HepG2 (cell line): ENCODE data around the gene GPX5. TPM values are rescaled to one million over a fixed set of nuclear protein-coding genes. Genes with fewer than 3 reads are reported as not detected.

Experiments used
- DR1 ChIP-seq: sonication (generic); formaldehyde crosslinking; IDR thresholded peaks from 2 replicates; pipeline ENCODE4 v1.8.0; 2021; ENCODE audit warnings: mild to moderate bottlenecking, missing genetic modification reagents, inconsistent platforms
- E2F1 ChIP-seq: sonication (generic); formaldehyde crosslinking; IDR thresholded peaks from 2 replicates; pipeline ENCODE4 v1.5.0; 2020; ENCODE audit warnings: missing genetic modification reagents
- FOSL2 ChIP-seq: sonication (generic); formaldehyde crosslinking; IDR thresholded peaks from 2 replicates; pipeline ENCODE4 v1.4.0; 2020; ENCODE audit warnings: missing genetic modification reagents
- KAT7 ChIP-seq: IDR thresholded peaks from 2 replicates; pipeline ENCODE4 v1.6.1; 2018; ENCODE audit warnings: borderline replicate concordance, missing compliant biosample characterization
- KDM5A ChIP-seq: fragments of 200-600 bp; sonication (generic); IDR thresholded peaks from 2 replicates; pipeline ENCODE4 v1.7.0; 2018; ENCODE audit warnings: antibody characterized with exemption, mild to moderate bottlenecking, low read length, borderline replicate concordance
- NAIF1 ChIP-seq: sonication (generic); formaldehyde crosslinking; IDR thresholded peaks from 2 replicates; pipeline ENCODE4 v1.5.0; 2020; ENCODE audit warnings: mild to moderate bottlenecking, missing genetic modification reagents, borderline replicate concordance
- ZBTB40 ChIP-seq, 2 experiments: fragments of 450-650 bp in 1 of 2; sonication (generic) in 1 of 2; formaldehyde crosslinking in 1 of 2; IDR thresholded peaks; 2 replicates each; pipeline versions ENCODE4 v1.6.1 to v1.8.0; 2016 to 2022; ENCODE audit warnings: antibody characterized with exemption in 1 of 2, mild to moderate bottlenecking in 1 of 2, missing genetic modification reagents in 1 of 2
- ZBTB43 ChIP-seq: sonication (generic); formaldehyde crosslinking; conservative IDR thresholded peaks from 2 replicates; pipeline ENCODE4 v1.4.0; 2020; ENCODE audit warnings: missing genetic modification reagents
- ZNF160 ChIP-seq: sonication (generic); formaldehyde crosslinking; IDR thresholded peaks from 2 replicates; pipeline ENCODE4 v1.8.0; 2022; ENCODE audit warnings: mild to moderate bottlenecking, inconsistent platforms, missing genetic modification reagents
- ZNF260 ChIP-seq: sonication (generic); formaldehyde crosslinking; IDR thresholded peaks from 2 replicates; pipeline ENCODE4 v1.4.0; 2020; ENCODE audit warnings: missing genetic modification reagents, low read depth, mild to moderate bottlenecking, borderline replicate concordance
- ZNF503 ChIP-seq: sonication (generic); formaldehyde crosslinking; IDR thresholded peaks from 2 replicates; pipeline ENCODE4 v1.4.0; 2020; ENCODE audit warnings: missing genetic modification reagents
- ZNF556 ChIP-seq: sonication (generic); formaldehyde crosslinking; IDR thresholded peaks from 2 replicates; pipeline ENCODE4 v1.4.0; 2020; ENCODE audit warnings: mild to moderate bottlenecking, missing genetic modification reagents, borderline replicate concordance
- ZNF558 ChIP-seq: sonication (generic); formaldehyde crosslinking; IDR thresholded peaks from 2 replicates; pipeline ENCODE4 v1.9.0; 2022; ENCODE audit warnings: mild to moderate bottlenecking, missing genetic modification reagents, borderline replicate concordance
- ZNF691 ChIP-seq: sonication (generic); formaldehyde crosslinking; IDR thresholded peaks from 2 replicates; pipeline ENCODE4 v1.4.0; 2020; ENCODE audit warnings: missing genetic modification reagents, low read depth, mild to moderate bottlenecking, borderline replicate concordance
- ZNF792 ChIP-seq: IDR thresholded peaks from 2 replicates; pipeline ENCODE4 v1.6.1; 2016
- polyA plus RNA-seq, 8 experiments: library from polyadenylated mRNA; depleted of rRNA in 3 of 8; stranded (reverse) in 7 of 8; unstranded in 1 of 8; fragments of >200 nt; fragmentation: Illumina TruSeq in 4 of 8; extraction: Trizol in 4 of 8; gene quantifications; 2 replicates each; pipeline versions ENCODE4 v1.2.1 to v1.2.3, GENCODE V29; 2011 to 2016; ENCODE audit warnings: low read depth in 4 of 8, missing spikeins in 1 of 8, mixed read lengths in 1 of 8; ENCODE audit not compliant: insufficient read depth in 1 of 8
- total RNA-seq, 5 experiments: library from RNA; depleted of rRNA; stranded (reverse); fragments of >200 nt; fragmentation: Illumina TruSeq; extraction: Trizol; gene quantifications; 2 replicates each; pipeline ENCODE4 v1.2.3, GENCODE V29; 2016; ENCODE audit warnings: low read depth in 1 of 5

GPX5 gene
- total and polyA plus RNA-seq, 2 of the 13 experiments (the other 11 are each of a cell fraction or from before 2014, with no cell fraction given): not detected

- TF ChIP-seq ZNF556 (CRISPR knock-in tag): no peak
- TF ChIP-seq DR1 (CRISPR knock-in tag): no peak
- TF ChIP-seq ZBTB43: no peak
- no peak for TF ChIP-seq ZNF260
- no peak for TF ChIP-seq KDM5A
- no peak for TF ChIP-seq ZNF558
- TF ChIP-seq ZNF160 (CRISPR knock-in tag): no peak
- TF ChIP-seq ZBTB40 (IDR thresholded peaks at IDR 0.05): no peak
- no peak for TF ChIP-seq ZBTB40 (CRISPR knock-in tag; IDR thresholded peaks at IDR 0.05)
- TF ChIP-seq ZNF691 (CRISPR knock-in tag): no peak
- TF ChIP-seq NAIF1 (CRISPR knock-in tag): no peak
- no peak for TF ChIP-seq ZNF503 (CRISPR knock-in tag)
- TF ChIP-seq KAT7: no peak
- TF ChIP-seq ZNF792 (CRISPR knock-in tag): 0 out of 2 replicates have a peak, but pooled peaks have one; percentile 39
- TF ChIP-seq E2F1 (CRISPR knock-in tag): peak; percentile 58; the same call in 1 of the 2 replicates
- no peak for TF ChIP-seq FOSL2 (CRISPR knock-in tag)
These were observed 36.7 kb upstream of the GPX5 start (continued) for GRCh38 chr6:28488916-28489365.
